Spleen (tissue), 11 donors: ENCODE results near the gene FRMD4A. TPM values are rescaled to one million over a fixed set of nuclear protein-coding genes. Genes with fewer than 3 reads are reported as not detected.
"Not testable (repeated sequence)": the region's sequence is repeated elsewhere in the genome, so short reads cannot be mapped to it uniquely, and the experiment has no call there.

Experiments used
- DNase-seq: peaks from one replicate; pipeline ENCODE4 v3.0.0-alpha.2; 2020
- H3K27ac ChIP-seq, 8 donors: fragments of 200-600 bp; sonication (generic) in 7 of 8; 1 replicate in 4 of 8; 2 replicates in 4 of 8; pipeline versions ENCODE4 v1.5.0 to v1.8.0; 2016 to 2021; ENCODE audit warnings: inconsistent platforms in 4 of 8, mild to moderate bottlenecking in 4 of 8, moderate library complexity in 1 of 8
- H3K27me3 ChIP-seq, 7 donors: fragments of 200-600 bp; sonication (generic) in 6 of 7; replicated peaks in 1 of 7; 1 replicate in 4 of 7; 2 replicates in 3 of 7; pipeline versions ENCODE4 v1.5.0 to v1.8.0; 2016 to 2021; ENCODE audit warnings: inconsistent platforms in 3 of 7, mild to moderate bottlenecking in 1 of 7
- H3K36me3 ChIP-seq, 6 donors: fragments of 200-600 bp; sonication (generic) in 5 of 6; 1 replicate in 4 of 6; 2 replicates in 2 of 6; pipeline versions ENCODE4 v1.5.0 to v1.8.0; 2016 to 2021; ENCODE audit warnings: inconsistent platforms in 2 of 6
- H3K4me1 ChIP-seq, 6 donors: fragments of 200-600 bp; sonication (generic) in 5 of 6; 1 replicate in 3 of 6; 2 replicates in 3 of 6; pipeline versions ENCODE4 v1.5.0 to v1.8.0; 2016 to 2021; ENCODE audit warnings: inconsistent platforms in 3 of 6
- H3K4me3 ChIP-seq, 8 donors: fragments of 200-600 bp; sonication (generic) in 7 of 8; 1 replicate in 4 of 8; 2 replicates in 4 of 8; pipeline versions ENCODE4 v1.5.0 to v1.8.0; 2016 to 2021; ENCODE audit warnings: inconsistent platforms in 4 of 8, mild to moderate bottlenecking in 4 of 8, moderate library complexity in 2 of 8
- H3K9me3 ChIP-seq, 8 donors: fragments of 200-600 bp; sonication (generic) in 7 of 8; 1 replicate in 4 of 8; 2 replicates in 4 of 8; pipeline versions ENCODE4 v1.5.0 to v1.8.0; 2016 to 2021; ENCODE audit warnings: inconsistent platforms in 4 of 8
- CTCF ChIP-seq, 11 experiments: fragments of 200-600 bp in 7 of 11; fragments of 450-650 bp in 4 of 11; sonication (generic) in 4 of 11; IDR thresholded peaks in 8 of 11; conservative IDR thresholded peaks in 3 of 11; 1 replicate in 7 of 11; 2 replicates in 4 of 11; pipeline versions ENCODE4 v1.4.0 to v1.8.0; 2016 to 2021; ENCODE audit warnings: antibody characterized with exemption in 11 of 11, inconsistent platforms in 4 of 11, mild to moderate bottlenecking in 1 of 11
- POLR2A ChIP-seq, 3 donors: fragments of 450-650 bp; IDR thresholded peaks; one replicate each; pipeline ENCODE4 v1.5.1; 2017; ENCODE audit warnings: antibody characterized with exemption in 3 of 3, mild to moderate bottlenecking in 1 of 3
- POLR2AphosphoS5 ChIP-seq, 3 donors: sonication (generic); formaldehyde crosslinking; IDR thresholded peaks; one replicate each; pipeline ENCODE4 v1.5.1; 2017; ENCODE audit warnings: antibody characterized with exemption in 3 of 3
- WGBS, 5 donors: extraction: QIAGEN DNeasy Blood & Tissue Kit in 3 of 5; methylation state at CpG; one replicate each; pipeline versions ENCODE4 v1.1.5 to v1.1.7; 2013 to 2018; 5-methylcytosine and 5-hydroxymethylcytosine counted together
- intact Hi-C: fragments of 100-400 bp; cut with DNase I; formaldehyde crosslinking; loops from one replicate; pipeline ENCODE4 v1.15.0; 2023; ENCODE audit warnings: low total_unique reads
- polyA plus RNA-seq, 3 donors: library from polyadenylated mRNA; stranded (reverse); fragments of 200-250 nt; gene quantifications; one replicate each; pipeline ENCODE4 v1.2.1, GENCODE V29; 2013
- total RNA-seq, 7 donors: library from RNA; depleted of rRNA in 3 of 7; stranded (reverse); fragments of >200 nt in 3 of 7; fragmentation: NEBNext Ultra II Directional in 4 of 7; extraction: Animal tissue kit (Norgen Biotek cat#: 25700) in 4 of 7; gene quantifications; one replicate each; pipeline versions ENCODE4 v1.1.0 to v1.2.1, GENCODE V29; 2016 to 2021
- donor health status: healthy with polysubstance abuse.
- donor health status: DM: no; HTN: no; CAD: no; lungs with moderate emphysema.
- donor health status: DM: no; HTN: no; CAD: no.
- donor health status: Bipolar disorder and iron deficiency.
- donor health status: healthy.
- donor health status: DM: no; HTN: no; CAD: no.
- donor health status: DM: yes; HTN: yes; CAD: no.

The FRMD4A gene
- total and polyA plus RNA-seq, 10 donors, result 9.2 to 141 (median 80.5) TPM

- no peaks in the 10 kb centered on the region for H3K4me1 ChIP-seq
- no peak overlapping the region for H3K27ac ChIP-seq
- DNase-seq, result no peak
- intact Hi-C loops, result no loop called here
- H3K27me3 ChIP-seq, result peaks cover 0 to 27% (median 0%) of the 10 kb centered on the region in 7 donors
- no peak overlapping the region for H3K4me3 ChIP-seq
- H3K36me3 ChIP-seq, result no peaks in the 10 kb centered on the region
- H3K9me3 ChIP-seq, result no peaks in the 10 kb centered on the region
- WGBS, 5 donors, result 48 to 82% (median 66%) methylated on average over 4 of the region's 4 CpGs
- TF ChIP-seq CTCF (IDR thresholded peaks at IDR 0.05 in 8 of 11, conservative IDR thresholded peaks at IDR 0.05 in 3 of 11) (no peak), POLR2AphosphoS5 (IDR thresholded peaks at IDR 0.05) (no peak), POLR2A (IDR thresholded peaks at IDR 0.05) (no peak)
These were observed 119.1 kb downstream of the FRMD4A start for GRCh38 chr10:14211610-14212009.

DNA sequence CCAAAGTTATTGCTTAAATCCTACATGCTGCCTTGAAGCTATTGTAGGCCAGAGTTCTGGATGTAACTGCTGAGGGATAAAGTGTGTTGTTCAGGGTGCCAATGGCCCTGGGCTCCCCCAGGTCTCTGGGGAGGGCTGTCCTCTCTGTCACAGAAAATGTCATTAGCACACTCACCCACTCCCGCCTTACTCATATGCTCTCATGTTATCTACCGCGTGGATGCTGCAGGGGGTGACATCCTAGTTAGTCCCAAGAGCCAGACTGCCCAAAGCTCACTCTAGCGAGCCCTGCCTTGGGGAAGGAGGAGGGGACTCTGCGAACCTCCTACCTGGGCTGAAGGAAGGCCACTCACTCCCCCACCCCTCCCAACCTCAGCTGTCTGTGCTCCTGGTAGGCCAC is 122.5 kb downstream of the FRMD4A start:
- Histone ChIP-seq H3K27me3 (peaks cover 0 to 13% (median 0%) of the 10 kb centered on the region in 7 donors), H3K4me3 (no peak overlapping the region), H3K36me3 (no peaks in the 10 kb centered on the region), H3K4me1 (no peaks in the 10 kb centered on the region), H3K9me3 (no peaks in the 10 kb centered on the region), H3K27ac (no peak overlapping the region)
- DNase-seq, result no peak
- TF ChIP-seq POLR2AphosphoS5 (IDR thresholded peaks at IDR 0.05), result no peak
- no peak for TF ChIP-seq CTCF (IDR thresholded peaks at IDR 0.05 in 8 of 11, conservative IDR thresholded peaks at IDR 0.05 in 3 of 11)
- TF ChIP-seq POLR2A (IDR thresholded peaks at IDR 0.05), result no peak
- WGBS, 5 donors, result 83 to 98% (median 89%) methylated on average over 4 to 5 of the region's 5 CpGs
- intact Hi-C loops, result no loop called here

DNA sequence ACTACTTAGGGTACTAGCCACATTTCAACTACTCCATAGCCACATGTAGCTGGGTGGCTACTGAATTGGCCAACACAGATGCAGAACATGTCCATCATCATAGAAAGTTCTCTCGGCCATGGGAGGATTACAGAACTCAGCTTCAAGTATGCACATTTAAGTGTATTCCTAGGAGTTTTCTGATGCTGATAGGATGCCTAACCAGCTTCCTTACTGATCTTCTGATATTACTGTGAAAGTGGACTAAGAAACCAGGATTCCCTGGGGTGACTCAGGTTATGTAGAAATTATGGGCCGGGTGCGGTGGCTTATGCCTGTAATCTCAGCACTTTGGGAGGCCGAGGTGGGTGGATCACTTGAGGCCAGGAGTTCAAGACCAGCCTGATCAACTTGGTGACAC is 125.5 kb downstream of the FRMD4A start:
- intact Hi-C loops, result no loop called here
- H3K9me3 ChIP-seq, result no peaks in the 10 kb centered on the region
- no peak for DNase-seq
- TF ChIP-seq POLR2AphosphoS5 (IDR thresholded peaks at IDR 0.05) (no peak), CTCF (IDR thresholded peaks at IDR 0.05 in 8 of 11, conservative IDR thresholded peaks at IDR 0.05 in 3 of 11) (no peak), POLR2A (IDR thresholded peaks at IDR 0.05) (no peak)
- H3K36me3 ChIP-seq, result no peaks in the 10 kb centered on the region
- peaks cover 0 to 24% (median 0%) of the 10 kb centered on the region in 7 donors for H3K27me3 ChIP-seq
- H3K4me1 ChIP-seq, result no peaks in the 10 kb centered on the region
- WGBS, 5 donors, result 90 to 95% (median 93%) methylated on average over 4 of the region's 4 CpGs
- H3K27ac ChIP-seq, result no peak overlapping the region
- H3K4me3 ChIP-seq, result no peak overlapping the region

- H3K27me3 ChIP-seq, result peaks cover 0 to 53% (median 0%) of the 10 kb centered on the region in 7 donors
- no peaks in the 10 kb centered on the region for H3K4me1 ChIP-seq
- no peak overlapping the region for H3K4me3 ChIP-seq
- no peak for DNase-seq
- 47 to 56% (median 55%) methylated on average over 15 to 16 of the region's 16 CpGs for WGBS, 5 donors
- no peaks in the 10 kb centered on the region for H3K9me3 ChIP-seq
- H3K27ac ChIP-seq, result no peak overlapping the region
- no peaks in the 10 kb centered on the region for H3K36me3 ChIP-seq
- no peak for TF ChIP-seq CTCF (IDR thresholded peaks at IDR 0.05 in 8 of 11, conservative IDR thresholded peaks at IDR 0.05 in 3 of 11)
- no peak for TF ChIP-seq POLR2AphosphoS5 (IDR thresholded peaks at IDR 0.05)
- TF ChIP-seq POLR2A (IDR thresholded peaks at IDR 0.05), result no peak
- intact Hi-C loops, result no loop called here
These were observed 129.8 kb downstream of the FRMD4A start for GRCh38 chr10:14200698-14201544.

DNA sequence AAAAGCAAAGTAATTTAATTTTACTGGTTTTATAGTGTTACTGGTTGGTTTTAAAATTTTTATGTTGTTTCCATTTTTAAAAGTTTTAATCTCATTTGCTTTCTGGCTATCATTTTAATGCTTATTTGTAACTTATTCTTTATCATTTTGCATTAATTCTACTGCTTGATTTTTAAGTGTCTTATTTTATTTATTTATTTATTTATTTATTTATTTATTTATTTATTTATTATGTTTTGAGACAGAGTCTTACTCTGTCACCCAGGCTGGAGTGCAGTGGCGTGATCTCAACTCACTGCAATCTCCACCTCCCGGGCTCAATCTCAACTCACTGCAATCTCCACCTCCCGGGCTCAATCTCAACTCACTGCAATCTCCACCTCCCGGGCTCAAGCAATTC is 131.6 kb downstream of the FRMD4A start:
- DNase-seq, H3K9me3 ChIP-seq, H3K27ac ChIP-seq, H3K4me3 ChIP-seq, H3K4me1 ChIP-seq, H3K36me3 ChIP-seq: not testable (repeated sequence)
- 89 to 97% (median 94%) methylated on average over 4 of the region's 4 CpGs for WGBS, 5 donors
- H3K27me3 ChIP-seq, result peaks cover 0 to 64% (median 10%) of the 10 kb centered on the region in 7 donors
- intact Hi-C loops, result loop anchor here (10.0 kb wide), 1 partner anchor 276 kb away; no protein-coding TSS in a partner anchor
